Central memory CD4-positive, alpha-beta T cell (primary cell): ENCODE data around the gene TAMM41.
"Not testable (repeated sequence)": the region's sequence is repeated elsewhere in the genome, so short reads cannot be mapped to it uniquely, and the experiment has no call there.

Experiments
- DNase-seq: peaks from one replicate; pipeline ENCODE4 v3.0.0; 2022

The TAMM41 gene

GRCh38 chr3:11814663-11815062 lies 32.0 kb downstream of the TAMM41 start:
- DNase-seq: no peak

GRCh38 chr3:11810276-11810675 lies 36.4 kb downstream of the TAMM41 start:
- no peak for DNase-seq

GRCh38 chr3:11808231-11808630 lies 38.5 kb downstream of the TAMM41 start:
- no peak for DNase-seq

- DNase-seq: no peak
Measured at GRCh38 chr3:11807686-11808085, 39.0 kb downstream of the TAMM41 start.

- DNase-seq: no peak
Measured at GRCh38 chr3:11805716-11806115, 41.0 kb downstream of the TAMM41 start.

- peak; percentile 38 for DNase-seq
Measured at GRCh38 chr3:11803977-11804892, 42.5 kb downstream of the TAMM41 start.

- no peak for DNase-seq
Measured at GRCh38 chr3:11799791-11800190, 46.9 kb downstream of the TAMM41 start.

GRCh38 chr3:11794927-11795326 lies 51.8 kb downstream of the TAMM41 start:
- DNase-seq: no peak

- DNase-seq: no peak
Measured at GRCh38 chr3:11791339-11792200, 55.1 kb downstream of the TAMM41 start.

GRCh38 chr3:11789412-11789811 lies 57.3 kb downstream of the TAMM41 start:
- DNase-seq: no peak

GRCh38 chr3:11784971-11785377 lies 61.7 kb downstream of the TAMM41 start:
- peak; percentile 35 for DNase-seq

- DNase-seq: no peak
Measured at GRCh38 chr3:11780341-11780740, 66.3 kb downstream of the TAMM41 start.

GRCh38 chr3:11779626-11780025 lies 67.1 kb downstream of the TAMM41 start:
- no peak for DNase-seq

- no peak for DNase-seq
Measured at GRCh38 chr3:11778248-11778647, 68.4 kb downstream of the TAMM41 start.

- DNase-seq: no peak
Measured at GRCh38 chr3:11776346-11776745, 70.3 kb downstream of the TAMM41 start.

- no peak for DNase-seq
Measured at GRCh38 chr3:11775493-11775892, 71.2 kb downstream of the TAMM41 start.

GRCh38 chr3:11774296-11774877 lies 72.3 kb downstream of the TAMM41 start:
- no peak for DNase-seq

- not testable (repeated sequence) for DNase-seq
Measured at GRCh38 chr3:11771931-11772330, 74.8 kb downstream of the TAMM41 start.

GRCh38 chr3:11770477-11771391 lies 76.0 kb downstream of the TAMM41 start:
- peak; percentile 85 for DNase-seq

- DNase-seq: no peak
Measured at GRCh38 chr3:11769704-11770476, 76.8 kb downstream of the TAMM41 start.

- DNase-seq: no peak
Measured at GRCh38 chr3:11768604-11769003, 78.1 kb downstream of the TAMM41 start.
